Limb (tissue), 2 donors: ENCODE results near the gene PRKCA.
"Not testable (repeated sequence)": the region's sequence is repeated elsewhere in the genome, so short reads cannot be mapped to it uniquely, and the experiment has no call there.

ENCODE experiments used
- DNase-seq, 2 donors: peaks; one replicate each; pipeline ENCODE4 v3.0.0-alpha.2; 2016; ENCODE audit errors: extremely low spot score in 2 of 2

The PRKCA gene

DNA sequence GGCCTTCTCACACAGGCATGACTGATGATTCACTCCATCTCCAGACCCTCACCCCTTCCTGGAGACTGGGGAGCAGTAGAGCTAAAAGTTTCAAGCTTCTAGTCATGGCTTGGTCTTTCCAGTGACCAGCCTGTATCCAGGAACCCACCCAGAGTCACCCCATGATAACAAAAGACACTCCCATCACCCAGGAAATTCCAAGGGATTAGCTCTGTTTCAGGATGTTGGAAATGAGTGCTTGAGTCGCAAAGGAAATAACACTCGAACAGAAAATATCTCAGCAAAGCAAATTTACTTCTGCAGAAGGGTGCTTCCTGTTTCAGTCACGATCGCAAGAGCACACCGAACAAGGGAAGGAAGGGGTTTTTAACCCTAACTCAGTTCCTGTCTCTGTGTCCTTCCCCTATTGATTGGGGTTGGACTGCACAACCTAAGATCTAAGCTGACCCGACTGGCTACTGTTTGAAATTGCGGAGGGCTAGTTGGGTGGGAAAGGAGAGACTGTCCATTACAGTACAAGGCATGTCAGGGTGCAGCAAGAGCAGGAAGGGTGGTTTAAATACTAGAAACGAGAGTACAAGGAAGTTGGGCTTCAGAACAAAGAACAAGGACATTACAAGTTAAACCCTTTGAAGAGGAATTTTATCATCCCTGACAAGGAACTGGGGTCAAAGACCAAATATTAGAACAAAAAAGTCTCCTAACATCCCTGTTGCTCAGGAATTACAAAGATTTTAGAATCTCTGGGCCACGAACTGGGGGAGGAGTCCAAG is 308.1 kb downstream of the PRKCA start:
- DNase-seq, result no peak

DNA sequence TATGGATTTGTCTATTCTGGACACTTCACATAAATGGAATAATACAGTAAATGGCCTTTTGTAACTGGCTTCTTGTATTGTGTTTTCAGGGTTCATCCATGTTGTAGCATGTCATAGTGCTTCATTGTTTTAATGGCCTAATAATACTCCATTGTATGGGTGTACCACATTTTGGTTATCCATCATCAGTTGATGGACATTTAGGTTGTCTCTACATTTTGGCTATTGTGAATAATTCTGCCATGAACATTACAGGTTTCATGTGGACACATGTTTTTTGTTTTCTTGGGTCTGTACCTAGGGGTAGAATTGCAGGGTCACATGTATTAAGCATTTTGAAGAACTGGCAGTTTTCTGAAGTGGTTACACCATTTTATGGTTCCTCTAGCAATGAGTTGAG is 309.0 kb downstream of the PRKCA start:
- DNase-seq, result no peak

DNA sequence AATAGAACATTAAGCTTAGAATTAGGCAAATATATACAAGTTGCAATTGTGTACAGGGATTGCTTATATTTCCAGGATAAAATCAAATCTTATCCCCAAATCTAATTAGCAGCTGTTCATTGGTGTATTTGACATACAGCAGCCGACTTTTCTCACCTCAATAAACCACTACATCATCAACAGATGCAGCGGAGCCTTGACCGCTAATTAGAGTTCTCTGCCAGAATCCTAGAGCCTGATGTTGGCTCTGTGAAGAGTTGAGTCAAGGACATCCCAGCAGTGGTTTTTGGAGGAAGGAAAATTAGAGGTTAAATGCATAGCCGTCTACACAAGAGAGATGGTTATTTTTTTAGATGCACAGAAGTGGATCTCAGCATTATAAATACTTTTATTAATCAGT is 310.6 kb downstream of the PRKCA start:
- DNase-seq, result peak in 1 of 2 donors; percentile 27

DNA sequence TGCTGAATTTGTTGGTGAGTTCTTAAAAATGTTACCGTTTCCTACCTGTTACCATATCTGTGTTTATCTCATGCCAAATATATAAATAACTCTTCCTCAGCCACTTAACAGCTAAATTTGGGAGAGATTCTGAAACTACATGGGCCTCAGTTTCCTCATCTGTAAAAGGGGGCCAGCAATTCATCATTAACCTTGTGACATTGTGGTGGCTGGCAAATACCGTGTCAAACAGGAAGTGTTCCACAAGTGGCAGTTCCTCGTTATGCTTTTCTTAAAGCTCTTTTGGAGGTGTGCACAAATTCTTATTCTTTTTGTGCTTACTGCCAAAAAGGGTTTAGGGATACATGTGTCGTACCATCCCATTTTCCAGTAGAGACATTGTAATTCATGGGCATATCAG is 312.1 kb downstream of the PRKCA start:
- no peak for DNase-seq

DNA sequence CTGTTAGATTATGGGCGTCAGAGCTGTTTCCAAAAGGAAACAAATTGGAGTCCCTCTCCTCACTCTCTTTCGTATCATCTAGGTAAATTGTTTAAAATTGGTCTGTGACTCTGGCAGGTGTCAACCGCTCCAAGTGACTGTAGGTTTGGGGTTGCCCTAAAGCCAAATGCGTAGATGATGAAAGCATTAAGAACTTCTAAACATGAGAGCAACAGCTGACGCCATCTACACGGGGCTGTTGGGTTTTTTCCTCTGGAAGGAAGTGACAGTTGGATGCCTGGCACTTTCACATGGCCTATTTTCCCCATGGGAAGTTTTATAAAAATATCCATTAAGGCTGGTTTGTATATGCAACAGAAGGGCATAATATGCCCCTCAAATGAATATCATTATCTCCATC is 316.8 kb downstream of the PRKCA start:
- DNase-seq, result no peak

DNA sequence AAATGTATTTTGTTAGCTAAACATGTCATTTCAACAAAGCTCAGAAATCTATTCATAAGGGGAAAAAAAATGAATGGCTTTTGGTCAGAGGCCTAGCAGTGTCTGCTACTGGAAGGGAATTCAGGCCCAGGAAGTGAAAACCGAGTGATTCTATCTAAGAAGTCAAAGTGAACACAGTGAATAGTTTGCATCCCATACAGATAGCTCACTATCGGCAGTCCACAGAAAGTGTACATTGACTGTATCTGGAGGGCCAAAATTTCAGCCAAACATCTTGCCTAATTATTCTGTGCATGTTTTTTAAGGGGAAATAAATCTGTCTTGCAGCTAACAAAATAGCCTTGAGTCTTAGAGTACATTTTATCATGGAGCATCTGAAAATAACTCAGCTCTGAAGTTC is 318.1 kb downstream of the PRKCA start:
- DNase-seq, result no peak

DNA sequence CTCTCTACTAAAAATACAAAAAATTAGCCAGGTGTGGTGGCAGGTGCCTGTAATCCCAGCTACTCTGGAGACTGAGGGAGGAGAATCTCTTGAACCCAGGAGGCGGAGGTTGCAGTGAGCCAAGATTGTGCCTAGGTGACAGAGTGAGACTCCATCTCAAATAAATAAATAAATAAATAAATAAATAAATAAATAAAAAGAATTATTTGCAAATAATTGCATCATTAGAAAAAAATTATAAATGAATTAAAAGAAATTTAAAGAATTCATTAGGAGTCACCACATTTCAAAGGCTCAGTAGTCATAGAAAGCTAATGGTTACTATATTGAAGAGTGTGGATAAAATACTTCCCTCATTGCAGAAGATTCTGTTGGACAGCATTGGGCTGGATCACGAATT is 322.2 kb downstream of the PRKCA start:
- DNase-seq, result not testable (repeated sequence)

DNA sequence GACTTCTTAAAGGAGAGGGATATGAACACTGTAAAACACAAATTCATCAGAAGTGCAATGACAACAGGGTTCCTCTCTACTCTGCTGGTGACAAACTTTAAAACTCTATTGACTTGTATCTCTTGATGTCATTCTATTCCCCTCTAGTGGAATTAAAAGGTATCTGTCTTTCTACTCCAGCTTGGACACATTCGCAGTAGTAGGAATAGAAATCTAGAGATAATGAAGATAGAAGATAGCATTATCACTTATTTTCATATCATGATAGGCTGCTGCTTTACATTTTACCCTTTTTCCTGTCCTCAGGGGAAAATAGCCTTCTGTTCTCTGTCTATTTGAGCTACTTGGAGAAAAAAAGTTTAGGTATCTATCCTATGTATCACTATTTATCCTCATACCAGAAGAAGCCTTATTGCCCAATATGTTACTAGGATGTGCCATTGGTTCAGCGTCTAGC is 322.9 kb downstream of the PRKCA start:
- DNase-seq, result peak in 1 of 2 donors; percentile 58

DNA sequence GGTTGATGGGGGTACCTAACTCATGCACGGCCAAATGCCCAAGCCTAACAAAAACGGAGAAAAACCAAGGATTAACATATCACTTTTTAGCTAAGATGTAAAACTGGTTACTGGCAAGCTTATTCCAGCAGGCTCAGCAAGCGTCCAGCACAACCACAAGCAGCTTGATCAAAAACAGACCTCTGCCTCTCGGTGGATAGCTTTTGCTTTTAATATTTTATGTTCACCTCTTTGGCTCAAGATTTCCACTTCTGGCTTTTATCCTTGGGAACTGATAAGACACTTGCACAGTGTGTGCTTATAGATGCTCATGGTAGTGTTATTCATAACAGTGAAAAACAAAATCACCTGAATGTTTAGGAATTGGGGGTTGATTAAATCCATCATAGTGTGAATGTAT is 325.6 kb downstream of the PRKCA start:
- DNase-seq, result no peak

DNA sequence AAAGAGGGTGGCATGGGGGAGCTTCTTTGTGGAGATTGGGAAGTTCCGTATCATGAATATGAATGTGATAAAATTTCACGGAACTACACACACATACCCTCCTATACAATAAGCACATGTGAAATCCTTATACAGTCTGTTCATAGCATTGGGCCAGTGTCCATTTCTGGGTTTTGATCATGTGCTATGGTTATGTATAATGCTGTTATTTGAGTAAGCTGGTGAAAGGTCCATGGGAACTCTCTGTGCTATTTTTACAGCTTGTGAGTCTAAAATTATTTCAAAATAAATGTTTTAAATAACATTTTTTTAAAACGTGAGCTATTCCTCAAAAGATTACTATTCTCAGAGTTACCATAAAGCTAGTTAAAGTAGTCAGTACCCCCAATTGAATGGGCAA is 327.3 kb downstream of the PRKCA start:
- no peak for DNase-seq

DNA sequence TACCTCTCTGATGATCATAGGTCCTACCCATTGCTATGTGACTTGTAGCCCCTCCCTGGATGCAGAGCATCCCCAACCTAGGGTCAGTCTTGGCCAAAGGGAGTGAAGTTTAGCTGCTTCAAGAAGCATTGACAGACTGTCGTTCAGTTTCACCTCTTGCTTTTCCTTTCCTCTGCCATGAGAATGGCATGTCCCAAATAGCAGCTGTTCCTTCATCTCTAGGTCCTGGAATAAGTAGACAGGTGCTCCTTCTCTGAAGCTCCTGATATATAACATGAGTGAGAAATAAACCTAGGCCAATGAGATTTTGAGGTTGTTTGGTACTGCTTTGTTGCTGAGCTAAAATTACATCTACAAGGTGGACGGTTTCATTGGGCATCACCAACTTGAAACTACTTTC is 328.0 kb downstream of the PRKCA start:
- DNase-seq, result no peak

DNA sequence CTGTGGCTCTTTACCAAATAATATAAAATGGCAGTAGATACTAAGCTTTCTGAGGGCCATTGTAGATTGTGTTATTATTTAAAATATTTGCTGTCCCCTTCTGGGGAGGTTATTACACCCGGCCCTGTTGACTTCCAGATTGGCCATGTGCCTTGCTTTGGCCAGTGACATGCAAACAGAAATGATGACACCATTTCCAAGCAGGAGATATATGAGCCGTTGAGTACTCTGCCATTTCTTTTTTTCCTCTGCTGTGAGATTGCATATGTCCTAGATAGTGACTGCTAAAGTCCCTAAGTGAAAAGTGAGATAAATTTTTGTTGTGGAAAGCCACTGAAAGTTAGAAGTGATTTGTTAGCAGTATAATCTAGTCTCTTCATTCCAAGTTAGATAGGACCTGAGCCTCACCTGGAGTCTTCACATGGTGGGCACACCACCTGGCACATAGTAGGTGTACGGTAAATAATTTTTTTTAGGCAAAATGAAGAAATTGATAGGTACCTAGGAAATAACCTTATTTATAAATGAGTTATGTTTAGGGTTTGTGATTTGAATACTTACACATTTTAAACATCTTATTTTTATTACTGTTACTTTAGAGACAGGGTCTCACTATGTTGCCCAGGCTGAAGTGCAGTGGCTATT is 328.5 kb downstream of the PRKCA start:
- DNase-seq, result no peak

DNA sequence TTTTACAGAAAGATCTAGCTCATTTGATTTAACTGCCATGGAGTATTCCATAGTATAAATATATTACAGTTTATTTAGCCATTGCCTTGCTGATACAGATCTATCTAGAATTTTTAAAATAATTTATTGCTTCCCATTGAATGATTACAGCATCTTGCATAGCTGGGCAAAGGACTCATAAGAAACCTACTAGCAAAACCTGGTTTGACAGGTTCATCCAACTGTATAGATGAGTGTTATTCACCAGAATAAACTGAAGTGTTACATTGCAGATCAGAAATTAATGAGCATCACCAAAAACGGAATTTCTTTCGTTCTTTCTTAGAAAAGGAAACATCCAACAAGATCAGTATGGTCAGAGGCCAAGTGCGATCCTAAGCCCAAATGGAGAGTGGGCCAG is 330.3 kb downstream of the PRKCA start:
- no peak for DNase-seq

DNA sequence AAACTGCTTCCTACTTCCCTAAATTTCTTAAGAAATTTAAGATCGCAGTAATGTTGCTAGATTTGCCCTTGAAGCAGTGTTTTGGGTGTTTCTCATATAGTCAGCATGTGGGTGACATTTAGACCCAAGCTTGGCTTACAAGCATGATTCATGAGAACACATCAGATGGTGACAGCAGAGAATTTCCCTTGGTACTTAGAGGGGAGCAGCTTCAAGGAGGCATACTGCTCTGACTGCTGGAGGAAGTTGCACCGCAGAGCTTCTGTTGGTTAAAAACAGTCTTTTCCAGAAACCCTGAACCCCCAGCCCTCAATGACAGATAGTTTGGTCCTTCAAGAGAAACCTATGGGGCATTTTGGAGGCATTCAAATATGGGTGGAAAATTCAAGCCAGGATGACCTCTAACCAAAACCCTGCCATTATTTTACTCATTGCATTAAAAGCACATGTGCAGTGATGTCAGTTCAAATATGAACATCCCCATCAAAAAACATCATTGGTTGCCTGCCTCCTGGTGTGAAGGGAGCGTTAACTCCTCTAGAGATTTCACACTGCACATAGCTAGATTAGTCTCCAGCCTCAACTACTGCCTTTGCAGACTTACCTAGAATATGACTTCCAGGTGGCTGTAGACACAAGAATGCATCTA is 331.0 kb downstream of the PRKCA start:
- DNase-seq, result no peak

DNA sequence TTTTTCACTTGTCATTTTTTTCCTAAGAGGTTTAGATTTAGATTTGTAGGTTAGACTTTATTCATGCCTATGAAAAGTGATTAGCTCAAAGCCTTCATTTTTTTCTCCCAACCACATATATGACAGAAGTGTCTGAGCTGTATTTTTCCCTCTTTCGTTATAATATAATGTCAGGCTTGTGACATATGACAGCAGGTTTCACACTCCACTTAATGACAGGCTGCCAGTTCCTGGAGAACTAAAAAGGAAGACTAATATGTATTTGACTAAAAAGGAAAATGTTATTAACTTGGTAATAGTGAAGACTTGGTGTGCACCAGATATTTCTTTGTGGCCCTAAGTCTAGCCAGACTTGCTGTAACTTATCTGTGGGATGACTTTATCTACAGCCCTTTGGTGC is 331.8 kb downstream of the PRKCA start:
- no peak for DNase-seq

DNA sequence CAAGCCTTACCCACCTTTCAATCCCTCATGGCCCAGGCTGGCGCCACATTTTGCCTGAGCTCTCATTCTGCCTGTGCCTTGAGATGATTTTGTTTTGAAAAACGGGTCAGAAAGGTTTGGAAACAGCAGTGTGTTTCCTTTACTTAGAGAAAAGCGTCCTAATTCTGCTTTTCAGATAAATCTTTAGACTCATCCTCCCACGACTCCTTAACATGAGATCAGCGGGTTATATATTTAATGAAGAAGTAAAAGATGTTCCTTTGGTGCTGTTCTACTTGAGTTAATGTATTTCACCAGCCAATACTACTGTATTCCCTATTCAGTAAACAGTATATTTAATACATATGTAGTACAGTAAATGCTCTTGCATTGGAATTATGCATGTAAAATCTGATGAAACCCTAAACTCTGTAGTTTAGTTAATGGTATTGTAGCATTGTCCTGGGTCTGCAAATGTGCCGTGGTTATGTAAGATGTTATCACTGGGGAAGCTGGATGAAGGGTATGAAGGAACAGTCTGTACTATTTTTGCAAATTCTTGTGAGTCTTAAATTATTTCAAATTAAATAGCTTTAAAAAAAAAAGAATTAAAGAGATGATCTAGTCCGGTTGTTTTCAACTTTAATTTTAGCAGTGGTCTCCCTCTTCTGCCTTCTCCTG is 333.1 kb downstream of the PRKCA start:
- no peak for DNase-seq

DNA sequence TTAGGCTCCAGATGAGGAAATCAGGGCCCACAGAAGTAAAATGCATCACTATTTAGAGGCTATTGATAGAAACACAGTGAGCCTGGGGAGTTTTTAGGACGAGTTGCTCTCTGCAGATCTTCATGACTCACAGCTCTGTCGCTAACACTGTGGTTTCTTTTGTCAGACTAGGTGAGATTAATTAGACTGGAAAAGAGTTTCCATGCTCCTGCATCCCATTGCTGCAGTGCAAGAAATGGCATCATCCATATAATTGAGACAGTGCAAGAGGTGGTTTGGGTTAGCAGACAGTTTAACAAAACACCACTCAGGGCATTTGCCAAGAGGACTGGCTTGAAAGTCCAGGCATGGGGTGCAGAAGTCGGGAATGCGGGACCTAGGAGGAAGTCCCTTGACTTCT is 333.7 kb downstream of the PRKCA start:
- DNase-seq, result no peak

DNA sequence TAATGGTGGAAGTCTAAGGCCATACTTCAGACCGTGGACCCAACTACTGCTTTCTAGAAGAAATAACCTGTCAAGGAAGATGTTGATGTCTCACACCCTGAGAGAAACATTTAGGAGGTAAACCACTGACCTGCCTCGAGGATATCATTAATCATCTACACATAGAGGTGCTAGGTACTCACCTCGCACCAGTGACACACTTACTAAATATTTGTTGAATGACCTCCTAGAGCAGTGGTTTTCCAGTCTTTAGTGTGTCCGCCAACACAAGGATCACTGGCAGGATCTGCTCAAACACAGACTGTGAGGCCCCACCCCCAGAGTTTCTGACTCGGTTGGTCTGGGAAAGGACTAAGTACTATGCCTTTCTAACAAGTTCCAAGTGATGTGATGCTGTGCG is 335.1 kb downstream of the PRKCA start:
- DNase-seq, result no peak

DNA sequence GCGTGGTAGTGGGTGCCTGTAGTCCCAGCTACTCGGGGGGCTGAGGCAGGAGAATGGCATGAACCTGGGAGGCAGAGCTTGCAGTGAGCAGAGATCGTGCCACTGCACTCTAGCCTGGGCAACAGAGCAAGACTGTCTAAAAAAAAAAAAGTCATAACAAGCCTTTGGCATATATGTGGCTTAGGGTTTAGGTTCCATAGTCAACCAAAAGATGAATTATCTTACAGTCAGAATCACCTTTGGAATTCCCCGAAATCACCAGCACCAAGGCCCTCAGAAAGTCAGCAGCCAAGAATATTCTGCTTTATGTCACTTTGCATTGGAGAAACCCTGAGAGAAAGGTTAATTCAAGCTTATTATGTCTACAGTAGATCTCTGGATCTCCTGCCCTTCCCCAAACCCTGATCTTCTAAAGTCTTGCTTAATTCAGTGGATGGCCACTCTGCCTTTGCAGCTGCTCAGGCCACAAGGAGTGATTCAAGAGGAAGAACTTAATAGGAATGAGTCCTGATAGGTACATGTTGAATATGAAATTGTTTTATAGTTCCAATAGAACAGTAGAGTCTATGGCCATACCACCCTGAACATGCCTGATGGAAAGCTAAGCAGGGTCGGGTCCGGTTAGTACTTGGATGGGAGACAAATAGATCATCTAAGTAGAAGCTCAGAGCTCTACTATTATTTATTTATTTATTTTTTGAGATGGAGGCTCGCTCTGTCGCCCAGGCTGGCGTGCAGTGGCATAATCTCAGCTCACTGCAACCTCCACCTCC is 336.5 kb downstream of the PRKCA start:
- DNase-seq, result no peak

DNA sequence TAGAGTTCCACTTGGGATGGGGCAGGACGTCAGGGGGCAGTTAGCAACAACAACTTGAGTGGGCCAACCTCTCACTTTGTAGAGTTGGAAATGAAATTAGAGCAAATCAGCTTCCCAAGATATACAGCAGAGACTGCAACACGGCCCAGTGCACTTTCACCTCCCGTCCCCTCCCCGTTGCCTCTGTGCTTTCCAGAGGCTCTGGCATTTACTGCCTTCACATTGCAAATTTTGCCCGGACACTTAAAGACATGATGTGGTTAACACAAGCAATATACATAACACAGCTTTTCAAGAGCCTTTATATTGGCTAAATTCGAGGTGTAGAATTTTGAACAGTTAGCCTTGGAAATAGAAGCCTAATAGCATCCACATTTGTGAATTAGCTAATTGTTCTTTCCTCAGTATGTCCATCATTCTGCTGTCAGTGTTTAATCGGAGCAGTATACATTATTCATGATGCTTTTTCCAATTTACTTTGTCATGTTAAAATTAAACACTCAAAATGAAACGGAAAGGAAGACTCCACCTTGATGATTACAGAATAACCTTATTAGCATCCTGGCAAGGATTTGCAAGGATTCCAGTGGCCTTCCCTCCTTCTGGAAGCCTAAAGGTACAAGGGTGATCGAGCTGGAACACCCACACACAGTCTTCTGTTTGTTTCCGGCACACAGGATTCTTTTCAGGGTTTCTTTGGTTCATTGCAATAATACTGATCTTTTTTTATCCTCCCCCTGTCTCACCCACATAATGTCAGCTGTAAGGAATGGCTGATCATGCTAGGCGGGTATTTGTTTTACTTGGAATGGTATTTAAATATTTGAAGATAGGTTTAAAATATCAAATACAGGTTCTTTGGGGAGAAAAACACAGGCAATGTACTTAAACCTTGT is 341.6 kb downstream of the PRKCA start:
- DNase-seq, result no peak
